Thoracic aorta (tissue), 2 donors: Measurements from ENCODE around the gene STXBP3. TPM values are rescaled to one million over a fixed set of nuclear protein-coding genes. Genes with fewer than 3 reads are reported as not detected.

Experiments
- ATAC-seq: fragments of 150-250 bp; one replicate; pipeline ENCODE4 v1.8.0; 2017; ENCODE audit warnings: low read depth; ENCODE audit not compliant: insufficient number of reproducible peaks, low FRiP score
- DNase-seq: peaks from one replicate; pipeline ENCODE4 v3.0.0-alpha.2; 2020; ENCODE audit warnings: low spot score
- H3K27ac ChIP-seq, 2 donors: fragments of 200-600 bp; sonication (generic); 1 replicate in 1 of 2; 2 replicates in 1 of 2; pipeline ENCODE4 v1.5.1; 2016; ENCODE audit warnings: mild to moderate bottlenecking in 2 of 2, moderate library complexity in 2 of 2
- H3K27me3 ChIP-seq: fragments of 200-600 bp; sonication (generic); replicated peaks from 2 replicates; pipeline ENCODE4 v1.6.0; 2016; ENCODE audit warnings: mild to moderate bottlenecking; ENCODE audit not compliant: insufficient read depth
- H3K36me3 ChIP-seq: fragments of 200-600 bp; sonication (generic); one replicate; pipeline ENCODE4 v1.5.1; 2016
- H3K4me1 ChIP-seq, 2 donors: fragments of 200-600 bp; sonication (generic); 1 replicate in 1 of 2; 2 replicates in 1 of 2; pipeline versions ENCODE4 v1.5.1 to v1.6.0; 2016; ENCODE audit warnings: low read depth in 2 of 2, mild to moderate bottlenecking in 1 of 2; ENCODE audit not compliant: control insufficient read depth in 1 of 2
- H3K4me3 ChIP-seq: fragments of 200-600 bp; sonication (generic); 2 replicates; pipeline ENCODE4 v1.5.1; 2016; ENCODE audit warnings: mild to moderate bottlenecking
- H3K9me3 ChIP-seq: fragments of 200-600 bp; sonication (generic); 2 replicates; pipeline ENCODE4 v1.5.1; 2016
- CTCF ChIP-seq: fragments of 200-600 bp; sonication (generic); IDR thresholded peaks from one replicate; pipeline ENCODE4 v1.5.1; 2019; ENCODE audit warnings: antibody characterized with exemption
- total RNA-seq, 2 donors: library from RNA; depleted of rRNA; stranded (reverse); fragments of >200 nt; gene quantifications; one replicate each; pipeline versions ENCODE4 v1.1.0 to v1.2.3, GENCODE V29; 2016

The STXBP3 gene
- total RNA-seq, 2 donors from 2014 or later, result 70.8 to 142 TPM

- no peaks in the 10 kb centered on the region for H3K36me3 ChIP-seq
- ATAC-seq (no peak), DNase-seq (no peak)
- peaks cover 18 to 30% of the 10 kb centered on the region in 2 donors for H3K4me1 ChIP-seq
- H3K27me3 ChIP-seq, result no peaks in the 10 kb centered on the region
- H3K27ac ChIP-seq, result peak overlapping the region; percentile 29 to 94
- TF ChIP-seq CTCF, result no peak
- no peak overlapping the region for H3K4me3 ChIP-seq
- H3K9me3 ChIP-seq, result no peaks in the 10 kb centered on the region
Observed at GRCh38 chr1:108814343-108815125, 68.1 kb downstream of the STXBP3 start.

- Histone ChIP-seq H3K27me3 (no peaks in the 10 kb centered on the region), H3K36me3 (no peaks in the 10 kb centered on the region), H3K4me3 (no peak overlapping the region), H3K9me3 (no peaks in the 10 kb centered on the region), H3K27ac (peak overlapping the region; percentile 77 to 94), H3K4me1 (peaks cover 18 to 30% of the 10 kb centered on the region in 2 donors)
- DNase-seq (no peak), ATAC-seq (no peak)
- no peak for TF ChIP-seq CTCF
Observed at GRCh38 chr1:108815566-108815965, 69.1 kb downstream of the STXBP3 start.

- peak; percentile 97 for ATAC-seq
- peak; percentile 19 for DNase-seq
Observed at GRCh38 chr1:108816049-108816893, 69.8 kb downstream of the STXBP3 start.

GRCh38 chr1:108817016-108817415 is 70.5 kb downstream of the STXBP3 start:
- H3K36me3 ChIP-seq, result no peaks in the 10 kb centered on the region
- peaks cover 18 to 30% of the 10 kb centered on the region in 2 donors for H3K4me1 ChIP-seq
- no peak for ATAC-seq
- peak overlapping the region; percentile 77 to 94 for H3K27ac ChIP-seq
- H3K4me3 ChIP-seq, result peak overlapping the region; percentile 66
- DNase-seq, result no peak
- TF ChIP-seq CTCF, result no peak
- no peaks in the 10 kb centered on the region for H3K9me3 ChIP-seq
- no peaks in the 10 kb centered on the region for H3K27me3 ChIP-seq

More at GRCh38 chr1:108816049-108816893, 69.8 kb downstream of the STXBP3 start:
- Histone ChIP-seq H3K36me3 (no peaks in the 10 kb centered on the region), H3K9me3 (no peaks in the 10 kb centered on the region), H3K27ac (peak overlapping the region; percentile 77 to 94), H3K4me3 (peak overlapping the region; percentile 66), H3K4me1 (peaks cover 18 to 30% of the 10 kb centered on the region in 2 donors), H3K27me3 (no peaks in the 10 kb centered on the region)
- no peak for TF ChIP-seq CTCF

GRCh38 chr1:108817811-108818210 is 71.3 kb downstream of the STXBP3 start:
- H3K4me1 ChIP-seq, result peaks cover 18 to 30% of the 10 kb centered on the region in 2 donors
- H3K9me3 ChIP-seq, result no peaks in the 10 kb centered on the region
- no peaks in the 10 kb centered on the region for H3K27me3 ChIP-seq
- ATAC-seq, result no peak
- no peaks in the 10 kb centered on the region for H3K36me3 ChIP-seq
- no peak overlapping the region for H3K4me3 ChIP-seq
- H3K27ac ChIP-seq, result no peak overlapping the region
- TF ChIP-seq CTCF, result no peak
- DNase-seq, result no peak
